ENCODE results near the gene LHFPL2.
"Not testable (repeated sequence)": the region's sequence is repeated elsewhere in the genome, so short reads cannot be mapped to it uniquely, and the experiment has no call there.

Gene LHFPL2

DNA sequence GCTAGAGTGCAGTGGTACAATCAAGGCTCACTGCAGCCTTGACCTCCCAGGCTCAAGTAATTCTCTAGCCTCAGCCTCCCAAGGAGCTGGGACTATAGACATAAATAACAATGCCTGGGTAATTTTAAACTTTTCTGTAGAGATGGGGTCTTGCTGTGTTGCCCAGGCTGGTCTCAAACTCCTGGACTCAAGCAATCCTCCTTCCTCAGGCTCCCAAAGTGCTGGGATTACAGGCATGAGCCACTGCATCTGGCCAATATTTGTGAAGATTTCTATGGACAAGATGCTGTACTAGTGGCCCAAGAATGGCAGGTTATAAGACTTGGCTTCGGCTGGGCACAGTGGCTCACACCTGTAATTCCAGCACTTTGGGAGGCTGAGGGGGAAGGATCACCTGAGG is 18.4 kb upstream of the LHFPL2 start:
- DNase-seq (ENCODE audit: low spot score) = not testable (repeated sequence)

DNA sequence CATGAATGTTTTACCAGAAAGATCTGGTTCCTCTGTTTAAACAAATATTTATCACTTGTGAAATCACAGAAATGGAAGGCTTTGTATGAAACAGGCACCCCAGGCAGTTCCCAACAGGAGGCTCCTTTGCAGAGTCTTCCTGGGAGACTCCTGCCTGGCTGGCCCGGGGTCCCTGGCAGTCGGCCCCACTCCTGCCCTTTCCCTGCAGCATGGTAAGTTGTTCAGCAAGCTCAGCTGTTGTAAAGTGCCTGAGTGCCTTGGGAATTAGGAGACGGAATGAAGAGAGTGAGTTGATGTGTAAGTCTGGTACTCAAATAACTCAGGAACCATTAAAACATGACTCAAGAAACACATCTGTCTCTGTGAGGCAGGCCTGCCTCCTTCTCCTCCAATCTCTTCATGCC is 17.5 kb upstream of the LHFPL2 start:
- no peak for DNase-seq (ENCODE audit: low spot score)

DNA sequence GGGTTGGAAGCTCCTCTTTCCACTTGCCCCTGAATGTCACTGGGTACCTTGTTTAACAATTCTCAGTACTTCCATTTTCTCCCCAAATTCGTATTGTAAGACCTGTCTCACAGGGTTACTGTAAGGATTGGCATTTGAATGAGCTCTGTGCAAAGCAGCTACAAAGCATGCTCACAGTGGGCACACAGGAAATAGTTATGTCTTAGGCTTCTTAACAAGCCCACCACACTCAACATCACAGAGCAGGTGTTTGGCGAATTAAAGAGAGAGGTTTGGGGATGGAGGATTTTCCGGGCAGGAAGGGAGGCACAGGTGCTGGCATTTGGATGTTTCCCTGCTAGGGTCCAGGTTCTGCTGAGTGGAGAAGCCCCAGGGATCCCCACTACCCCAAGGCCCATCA is 17.0 kb upstream of the LHFPL2 start:
- no peak for DNase-seq (ENCODE audit: low spot score)

DNA sequence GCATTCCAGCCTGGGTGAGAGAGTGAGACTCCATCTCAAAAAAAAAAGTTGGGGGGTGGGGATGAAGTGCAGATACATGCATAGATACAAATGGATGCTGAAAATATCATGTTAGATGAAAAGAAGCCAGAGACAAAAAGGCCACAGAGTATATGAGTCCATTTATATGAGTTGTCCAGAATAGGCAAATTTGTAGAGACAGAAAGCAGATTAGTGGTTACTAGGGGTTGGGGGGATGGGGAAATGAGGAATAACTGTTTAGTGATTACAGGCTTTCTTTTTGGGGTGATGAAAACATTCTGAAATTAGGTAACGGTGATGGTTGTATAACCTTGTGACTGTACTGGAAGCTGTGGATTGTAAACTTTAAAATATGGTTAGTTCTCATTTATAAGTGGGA is 13.8 kb upstream of the LHFPL2 start:
- no peak for DNase-seq (ENCODE audit: low spot score)

DNA sequence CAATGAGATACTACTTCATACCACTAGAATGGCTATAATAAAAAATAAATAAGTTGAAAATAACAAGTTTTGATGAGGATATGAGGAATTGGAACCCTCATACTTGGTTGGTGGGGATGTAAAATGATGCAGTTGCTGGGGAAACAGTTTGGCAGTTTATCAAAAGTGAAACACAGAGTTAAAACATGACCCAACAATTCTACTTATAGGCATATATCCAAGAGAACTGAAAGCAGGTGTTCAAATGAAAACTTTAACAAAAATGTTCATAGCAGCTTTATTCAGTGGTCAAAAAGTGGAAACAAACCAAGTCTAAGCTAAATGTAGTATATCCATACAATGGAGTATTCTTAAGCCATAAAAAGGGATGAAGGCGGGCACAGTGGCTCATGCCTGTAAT is 13.1 kb upstream of the LHFPL2 start:
- DNase-seq (ENCODE audit: low spot score) = no peak

DNA sequence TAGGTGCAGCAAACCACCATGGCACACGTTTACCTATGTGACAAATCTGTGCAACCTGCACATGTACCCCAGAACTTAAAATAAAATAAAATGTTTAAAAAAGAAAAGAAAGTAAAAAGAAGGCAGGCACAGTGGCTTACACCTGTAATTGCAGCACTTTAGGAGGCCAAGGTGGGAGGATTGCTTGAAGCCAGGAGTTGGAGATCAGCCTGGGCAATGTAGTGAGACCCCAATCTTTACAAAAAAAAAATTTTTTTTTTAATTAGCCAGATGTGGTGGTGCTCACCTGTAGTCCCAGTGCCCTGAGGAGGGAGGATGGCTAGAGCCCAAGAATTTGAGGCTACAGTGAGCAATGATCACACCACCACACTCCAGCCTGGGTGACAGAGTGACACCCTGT is 12.5 kb upstream of the LHFPL2 start:
- no peak for DNase-seq (ENCODE audit: low spot score)

DNA sequence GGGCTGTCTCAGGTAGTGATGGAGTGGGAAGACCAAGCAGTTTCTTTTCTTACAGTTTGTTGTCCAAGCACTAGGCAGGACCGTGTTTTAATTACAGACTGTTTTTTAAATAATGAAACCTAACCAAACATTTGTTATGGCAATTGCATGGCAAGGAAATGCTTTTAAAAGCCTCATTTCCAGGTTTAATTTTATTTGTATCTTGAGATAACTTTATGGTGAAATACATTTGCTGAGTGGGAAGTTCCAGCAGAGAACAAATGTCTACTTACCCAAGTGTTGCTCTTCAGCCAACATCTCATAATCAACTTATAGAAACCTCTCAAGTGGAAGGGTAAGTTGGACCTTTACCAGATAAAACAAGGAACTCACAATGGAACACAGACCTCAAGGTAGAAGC is 11.8 kb upstream of the LHFPL2 start:
- no peak for DNase-seq (ENCODE audit: low spot score)

DNA sequence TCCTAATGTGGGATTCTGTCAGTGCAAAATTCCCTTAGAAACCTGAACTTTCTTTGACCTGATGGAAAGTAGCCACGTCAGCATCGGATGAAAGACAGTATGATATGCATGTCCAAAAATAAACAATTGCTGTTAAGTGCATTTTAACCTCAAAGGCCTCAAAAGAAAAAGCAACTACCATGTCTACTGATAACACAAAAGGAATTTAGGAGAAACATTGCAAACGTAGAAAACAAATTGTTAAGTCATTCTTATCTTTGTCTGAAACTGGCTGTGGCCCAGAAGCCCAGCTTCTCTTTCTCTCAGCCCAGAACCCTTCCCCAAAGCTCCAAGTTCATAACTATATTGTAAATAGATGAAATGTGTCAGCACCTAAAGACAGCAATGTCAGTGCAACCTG is 11.1 kb upstream of the LHFPL2 start:
- no peak for DNase-seq (ENCODE audit: low spot score)

DNA sequence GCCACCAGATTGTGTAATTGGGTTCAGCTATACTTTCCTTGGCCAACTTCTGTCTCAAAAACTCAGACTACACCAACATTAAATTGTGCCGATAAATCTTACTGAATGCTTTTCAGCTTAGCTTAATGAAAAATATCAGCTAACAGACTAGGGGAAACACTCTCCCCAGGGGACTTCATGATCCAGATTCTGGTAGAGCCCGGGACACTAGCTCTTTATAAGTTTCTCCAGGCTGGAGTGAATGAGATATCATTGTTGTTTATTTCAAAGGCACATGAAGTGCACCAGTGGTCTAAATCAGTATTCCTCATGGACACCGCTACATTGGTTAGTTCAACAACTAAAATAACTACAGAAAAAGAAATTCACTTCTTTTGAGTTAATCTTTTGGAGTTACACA is 10.5 kb upstream of the LHFPL2 start:
- no peak for DNase-seq (ENCODE audit: low spot score)

DNA sequence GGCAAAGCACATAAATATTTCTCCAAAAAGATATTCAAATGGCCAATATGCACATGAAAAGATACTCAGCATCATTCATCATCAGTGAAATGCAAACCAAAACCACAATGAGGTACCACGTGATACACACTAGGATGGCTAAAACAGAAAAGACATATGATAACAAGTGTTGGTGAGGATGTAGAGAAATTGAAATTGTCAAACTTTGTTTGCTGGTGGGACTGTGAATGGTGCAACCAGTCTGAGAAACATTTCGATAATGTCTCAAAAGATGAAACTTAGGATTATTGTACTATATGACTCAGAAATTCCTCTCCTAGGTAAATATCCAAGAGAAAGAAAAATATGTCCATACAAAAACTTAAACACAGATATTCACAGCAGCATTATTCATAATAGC is 8.6 kb upstream of the LHFPL2 start:
- no peak for DNase-seq (ENCODE audit: low spot score)

DNA sequence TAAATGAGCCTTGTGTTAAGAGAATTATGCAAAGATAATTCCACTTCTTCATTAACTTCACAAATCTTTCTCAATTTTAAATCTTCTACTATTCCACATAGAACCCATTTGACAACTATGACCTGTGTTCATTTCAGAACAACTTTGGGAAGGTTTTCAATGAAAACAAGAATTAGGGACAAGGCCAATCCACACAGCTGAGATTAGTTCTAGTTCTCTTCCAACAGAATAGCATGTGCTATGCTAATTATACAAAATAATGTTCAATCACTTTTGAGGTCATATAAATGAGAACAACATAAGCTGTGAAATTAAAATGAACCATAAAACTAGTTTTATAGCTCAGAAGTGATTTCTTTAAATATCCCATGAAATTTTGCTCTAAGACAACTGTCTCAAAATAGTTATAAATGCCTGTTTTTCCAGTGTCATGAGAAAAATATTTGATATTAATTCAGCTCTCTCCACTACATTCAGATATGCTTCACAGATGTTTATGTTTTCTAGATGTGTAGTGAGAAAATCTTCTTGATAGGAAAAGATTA is 7.2 kb upstream of the LHFPL2 start:
- no peak for DNase-seq (ENCODE audit: low spot score)

DNA sequence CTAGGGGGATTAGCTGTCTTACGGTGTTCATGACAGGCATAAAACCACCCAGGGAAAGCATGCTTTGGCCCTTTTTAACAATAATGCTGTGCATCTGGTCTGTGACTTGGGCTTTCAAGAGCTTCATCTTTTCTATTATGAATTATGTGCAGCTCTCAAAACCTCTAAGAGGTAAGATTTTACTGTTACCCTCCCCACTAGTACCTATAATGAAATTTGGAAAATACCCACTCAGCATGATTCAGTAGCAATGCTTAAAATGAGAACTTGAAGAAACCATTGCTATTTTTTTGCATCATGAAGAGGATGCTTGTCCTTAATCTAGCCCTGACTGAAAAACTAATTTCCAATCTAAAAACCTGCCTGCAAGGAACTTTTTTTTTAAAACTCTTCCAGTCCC is 5.8 kb upstream of the LHFPL2 start:
- DNase-seq (ENCODE audit: low spot score) = no peak

DNA sequence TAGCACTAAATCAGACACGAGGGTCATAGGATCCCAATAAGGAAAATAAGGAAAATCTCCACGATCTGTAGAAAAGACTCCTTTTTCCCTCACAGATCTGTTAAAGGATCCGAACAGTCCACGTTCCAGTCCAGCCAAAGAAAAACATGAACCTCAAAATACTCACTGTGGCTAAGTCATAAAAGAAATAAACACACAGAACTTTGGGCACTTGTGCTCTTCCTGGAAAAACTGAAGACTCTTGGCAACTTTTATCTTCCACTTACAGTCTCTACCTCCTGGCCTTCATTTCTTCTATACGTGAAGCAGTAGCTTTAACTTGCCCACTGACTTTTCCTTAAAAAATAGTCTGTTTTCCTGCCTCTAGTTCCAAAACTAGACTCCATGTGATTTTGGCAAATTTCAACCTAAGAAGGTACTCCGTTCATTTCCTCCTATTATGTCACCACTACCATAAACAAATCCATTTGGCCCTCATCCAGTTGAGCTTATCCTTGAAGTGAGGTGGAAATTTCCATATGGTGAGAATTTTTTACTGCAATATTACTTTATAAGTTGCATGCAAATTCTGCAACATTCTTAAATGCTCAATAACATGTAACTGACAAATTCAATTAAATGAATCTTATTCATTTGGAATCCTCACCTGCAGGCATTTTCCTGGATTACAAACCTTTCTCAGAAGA is 5.3 kb upstream of the LHFPL2 start:
- DNase-seq (ENCODE audit: low spot score) = no peak

DNA sequence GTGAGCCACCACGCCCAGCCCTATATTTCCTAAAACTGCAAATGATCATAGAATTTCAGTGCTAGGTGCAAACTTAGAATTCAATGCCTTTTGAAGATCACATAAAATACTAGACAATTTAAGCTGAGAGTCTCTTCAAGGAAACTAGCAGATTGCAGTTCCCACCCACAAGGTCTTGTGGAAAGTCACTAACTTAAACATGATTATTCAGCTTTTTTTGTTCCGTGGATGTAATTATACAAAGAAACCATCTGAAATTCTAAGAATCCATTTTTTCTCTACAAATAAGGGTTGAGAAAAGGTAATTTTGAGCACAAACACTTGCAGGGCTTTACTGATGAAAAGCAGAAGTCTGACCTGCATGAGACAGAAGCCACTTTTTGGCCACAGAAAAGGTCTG is 4.5 kb upstream of the LHFPL2 start:
- no peak for DNase-seq (ENCODE audit: low spot score)

DNA sequence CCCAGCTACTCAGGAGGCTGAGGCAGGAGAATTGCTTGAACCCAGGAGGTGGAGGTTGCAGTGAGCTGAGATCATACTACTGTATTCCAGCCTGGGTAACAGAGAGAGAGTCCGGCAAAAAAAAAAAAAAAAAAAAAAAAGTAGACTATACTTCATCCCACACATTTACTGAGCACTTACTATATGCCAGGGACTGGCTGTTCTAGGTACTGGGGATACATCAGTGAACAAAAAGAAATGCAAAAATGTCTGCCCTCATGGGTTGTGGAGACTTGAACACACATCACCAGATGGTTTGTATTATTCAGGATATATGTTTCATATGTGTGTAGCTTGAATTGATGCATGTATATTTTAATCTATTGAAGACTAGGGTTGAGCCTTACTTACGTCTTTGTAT is 2.9 kb upstream of the LHFPL2 start:
- no peak for DNase-seq (ENCODE audit: low spot score)

DNA sequence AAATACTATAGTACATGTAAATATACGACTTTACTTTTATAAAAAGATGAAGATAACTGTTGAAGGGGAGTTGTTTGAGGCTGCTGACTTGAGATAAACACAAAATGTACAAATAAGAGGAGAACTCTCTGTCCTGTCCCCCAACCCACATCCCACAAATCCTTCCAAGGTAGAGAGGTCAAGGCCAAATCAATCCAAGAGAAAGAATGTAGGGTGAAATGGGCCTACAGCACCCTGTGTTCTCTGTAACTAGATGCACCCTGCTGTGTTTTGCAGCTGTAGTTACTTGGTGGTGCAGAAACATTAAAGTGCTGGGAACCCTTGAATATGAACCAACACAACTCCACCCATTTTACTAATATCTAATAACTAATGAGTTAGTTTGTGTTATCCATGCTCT is 2.0 kb upstream of the LHFPL2 start:
- no peak for DNase-seq (ENCODE audit: low spot score)

DNA sequence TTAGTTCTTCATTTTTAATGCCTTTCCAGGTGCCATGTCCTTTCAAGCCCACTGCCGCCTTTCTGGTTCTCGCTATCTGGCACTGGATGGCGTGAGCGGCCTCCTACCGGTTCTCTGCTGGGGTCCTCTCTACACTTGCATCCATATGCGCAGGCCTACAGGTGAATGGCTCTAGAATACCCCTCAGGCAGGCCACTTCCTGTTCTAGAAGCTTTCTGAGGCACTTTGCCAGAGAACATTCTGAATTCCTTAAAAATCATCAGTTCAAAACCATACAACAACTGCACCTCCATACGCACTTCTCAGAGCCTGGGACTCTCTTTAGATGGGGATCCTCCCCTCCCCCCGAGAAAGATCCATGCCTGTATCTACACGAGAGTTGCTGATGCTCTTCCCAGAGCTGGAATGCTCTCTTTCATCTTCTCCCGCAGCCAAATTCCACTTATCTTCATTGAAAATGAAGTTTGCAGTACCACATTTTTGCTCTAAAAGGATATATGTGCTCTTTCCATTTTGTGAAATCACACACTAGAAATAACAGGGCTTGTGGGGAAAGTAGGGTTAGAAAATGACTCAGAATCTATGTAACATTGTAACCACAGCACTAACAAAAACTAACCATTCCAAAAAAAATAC is 1.4 kb upstream of the LHFPL2 start:
- no peak for DNase-seq (ENCODE audit: low spot score)

DNA sequence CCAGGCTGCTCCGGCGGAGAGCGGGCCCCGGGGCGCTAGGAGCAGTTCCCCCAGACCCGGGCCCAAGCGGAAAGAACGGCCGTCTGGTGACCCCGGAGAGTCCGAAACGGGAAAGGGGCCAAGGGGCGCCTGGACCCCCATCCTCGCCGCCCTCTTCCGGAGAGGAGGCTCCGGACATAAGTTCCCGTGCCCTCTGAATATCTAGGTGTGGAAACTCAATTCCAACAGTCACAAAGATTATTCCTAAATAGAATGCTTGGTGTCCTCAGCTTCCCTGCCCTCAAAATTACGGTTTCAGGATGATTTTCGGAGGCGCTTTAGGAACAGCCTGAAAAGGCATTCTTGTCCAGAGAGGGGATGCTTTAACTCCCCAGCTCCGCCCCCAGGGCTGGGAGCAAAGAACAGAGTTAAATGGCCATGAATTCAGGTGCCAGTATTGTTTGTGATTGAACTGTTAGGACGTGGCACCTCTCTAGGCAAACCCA is 681 bp upstream of the LHFPL2 start:
- no peak for DNase-seq (ENCODE audit: low spot score)

DNA sequence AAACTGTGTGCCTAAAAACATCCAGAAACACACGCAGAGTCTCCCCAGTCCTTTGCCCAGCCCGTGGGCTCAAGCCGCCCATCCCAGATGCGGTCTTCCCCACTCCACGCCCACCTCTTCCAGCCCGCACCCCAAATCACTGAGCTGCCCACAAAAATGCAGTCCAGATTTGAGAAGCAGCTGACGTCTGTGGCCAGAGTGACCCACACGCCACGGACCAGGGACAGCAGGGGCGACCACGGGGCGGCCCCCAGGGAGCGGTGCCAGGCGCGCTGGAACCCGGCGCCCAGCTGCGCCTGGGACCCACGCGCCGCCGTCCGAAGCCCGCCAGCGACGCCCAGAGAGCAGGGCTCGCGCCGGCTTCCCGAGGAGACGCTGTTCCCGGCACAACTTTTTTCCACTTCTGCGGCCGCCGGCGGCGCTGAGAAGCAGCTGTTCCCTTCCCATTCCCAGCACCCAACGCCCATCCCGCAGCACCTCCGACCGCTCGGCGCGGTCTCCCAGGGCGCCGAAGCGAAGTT is 674 bp downstream of the LHFPL2 start:
- DNase-seq (ENCODE audit: low spot score) = no peak

DNA sequence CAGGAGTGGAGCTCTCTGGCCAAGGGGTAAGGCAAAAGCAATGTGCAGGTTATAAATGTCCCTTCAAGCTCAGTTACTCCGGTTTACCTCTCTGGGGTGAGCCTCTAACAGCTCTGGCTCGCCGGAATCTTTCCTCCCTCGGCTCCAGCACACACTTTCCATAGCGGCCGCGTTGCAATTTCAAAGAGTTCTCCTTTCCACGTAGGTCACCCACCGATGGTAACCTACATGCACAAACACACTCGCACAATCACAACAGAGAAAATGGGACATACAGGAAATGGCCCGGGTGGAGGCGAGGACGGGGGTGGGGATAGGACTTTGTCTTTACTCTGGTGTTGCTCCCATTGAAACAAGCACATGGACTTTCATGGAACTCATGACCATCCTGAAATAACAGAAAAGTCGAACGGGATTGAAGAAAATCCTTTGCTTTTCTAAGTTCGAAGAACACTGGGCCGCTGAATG is 1.2 kb downstream of the LHFPL2 start:
- no peak for DNase-seq (ENCODE audit: low spot score)

DNA sequence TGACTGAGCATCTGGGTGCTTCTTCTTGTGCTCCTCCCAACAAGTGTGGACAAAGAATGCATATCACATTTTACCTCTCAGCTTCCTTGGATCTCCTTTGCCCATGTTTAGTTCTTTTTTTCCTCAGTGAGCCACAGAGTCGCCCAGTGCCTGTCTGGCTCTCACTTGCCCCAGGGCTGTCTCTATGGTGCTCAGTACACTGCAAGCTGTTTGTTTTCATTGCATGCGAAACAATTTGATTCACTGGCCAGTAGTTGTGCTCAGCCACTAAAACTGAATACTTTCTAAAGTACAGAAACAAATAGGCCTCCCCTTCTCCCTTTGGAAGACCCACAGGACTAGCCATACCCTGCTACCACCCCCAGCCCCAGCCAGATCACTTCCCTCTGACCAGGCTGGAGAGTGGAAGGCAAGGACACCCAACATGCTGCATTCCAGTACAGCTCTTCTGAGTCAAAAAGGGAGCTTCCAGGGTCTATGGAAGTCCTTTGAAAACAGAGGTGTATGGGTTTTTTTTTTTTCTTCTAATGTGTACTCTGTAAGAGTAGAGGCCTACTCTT is 3.8 kb downstream of the LHFPL2 start:
- DNase-seq (ENCODE audit: low spot score) = no peak

DNA sequence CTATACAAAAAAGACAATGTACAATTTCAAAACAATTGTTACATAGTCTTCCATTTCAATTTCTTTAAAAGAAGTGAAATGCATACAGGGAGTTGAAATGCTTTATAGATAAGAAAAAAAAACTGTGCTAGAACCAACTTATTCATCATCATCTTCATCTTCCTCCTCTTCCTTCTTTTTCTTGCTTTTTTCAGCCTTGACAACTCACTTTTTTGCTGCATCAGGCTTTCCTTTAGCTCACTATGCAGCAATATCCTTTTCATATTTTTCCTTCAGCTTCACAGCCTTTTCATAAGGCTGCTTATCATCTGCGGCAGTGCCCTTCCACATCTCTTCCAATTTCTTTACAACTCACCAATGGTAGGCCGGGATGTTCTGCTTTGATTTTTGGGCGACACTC is 4.4 kb downstream of the LHFPL2 start:
- no peak for DNase-seq (ENCODE audit: low spot score)

DNA sequence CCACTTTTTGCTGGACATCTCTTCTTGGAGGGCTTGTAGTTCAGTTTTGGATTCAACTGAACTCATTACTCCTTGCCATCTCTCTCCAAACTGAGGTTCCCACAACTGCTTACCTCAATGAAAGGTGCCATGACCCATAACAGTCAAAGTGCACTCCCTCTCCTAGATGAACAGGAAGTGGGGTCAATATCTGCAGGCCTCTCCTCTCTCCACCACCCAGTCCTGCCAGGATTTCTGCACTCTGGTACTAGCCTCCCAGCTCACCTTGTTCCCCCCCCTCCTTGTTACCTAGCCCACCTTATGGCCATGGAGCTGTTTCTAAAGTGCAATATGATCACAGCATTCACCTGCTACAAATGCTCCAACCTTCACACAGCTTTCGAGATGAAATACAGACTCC is 5.9 kb downstream of the LHFPL2 start:
- DNase-seq (ENCODE audit: low spot score) = no peak
